Measurements from ENCODE around the gene SYNE1.
A peak's percentile ranks its signal among the peaks of the same experiment; 100 is the strongest.
"Not testable (repeated sequence)": the region's sequence is repeated elsewhere in the genome, so short reads cannot be mapped to it uniquely, and the experiment has no call there.

Gene SYNE1

DNA sequence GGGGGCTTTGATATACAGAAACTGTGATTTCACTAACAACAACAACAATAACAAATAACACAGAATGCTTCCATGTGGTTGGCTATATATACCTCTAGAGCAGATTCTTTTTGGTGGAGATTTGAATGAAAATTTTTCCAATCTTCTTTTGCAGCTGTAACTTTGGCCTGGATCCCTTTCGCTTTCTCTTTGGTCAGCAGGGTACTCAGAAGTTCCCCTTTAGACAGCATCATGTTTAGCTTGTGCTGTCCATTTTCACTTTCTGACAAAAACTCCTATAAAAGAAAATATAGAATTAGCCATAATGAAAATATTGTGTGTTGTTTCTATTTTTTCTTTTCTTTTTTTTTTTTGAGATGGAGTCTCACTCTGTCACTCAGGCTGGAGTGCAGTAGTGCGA is 264.2 kb downstream of the SYNE1 start:
- DNase-seq (ENCODE audit: low spot score) = no peak

- no peak for DNase-seq (ENCODE audit: low spot score)
Measured at GRCh38 chr6:152371775-152372174, 265.4 kb downstream of the SYNE1 start.

DNA sequence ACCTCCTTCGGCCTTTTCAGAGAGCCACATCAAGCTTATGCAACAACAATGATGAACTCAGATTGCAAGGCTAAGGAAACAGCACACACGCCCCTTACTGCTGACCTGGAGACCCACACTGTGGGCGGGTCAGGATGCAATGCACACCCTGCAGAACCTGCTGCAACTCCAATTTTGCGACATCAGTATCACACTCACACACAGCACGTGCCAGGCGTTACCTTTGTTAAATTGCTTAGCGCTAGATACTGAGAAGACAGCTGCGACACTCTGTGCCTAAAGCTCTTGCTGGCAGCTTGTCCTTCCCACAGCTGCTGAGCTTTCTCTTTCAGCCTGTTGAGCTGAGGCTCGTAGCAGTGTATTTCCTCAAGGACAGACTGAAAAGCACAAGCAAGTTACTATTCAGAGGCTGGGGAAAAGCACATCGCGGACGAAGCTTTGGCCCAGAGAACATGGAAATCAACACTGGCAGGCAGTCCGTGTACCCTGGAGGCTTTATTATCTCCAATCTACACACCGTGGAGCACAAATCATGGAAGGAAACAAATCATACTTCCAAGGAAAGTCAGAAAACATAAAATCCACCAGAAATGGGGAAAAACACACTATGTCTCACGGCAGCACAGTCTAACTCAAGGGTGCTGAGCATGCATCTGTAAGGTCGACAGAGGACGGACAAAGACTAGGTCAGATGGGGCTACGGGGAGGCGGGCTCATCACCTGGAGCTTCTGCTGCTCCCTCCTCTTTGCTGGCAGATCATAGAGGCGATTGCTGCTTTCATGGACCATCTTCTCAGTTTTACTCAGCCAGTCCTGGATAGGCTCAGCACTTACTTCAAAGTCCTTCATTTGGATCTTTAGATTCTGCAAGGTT is 268.2 kb downstream of the SYNE1 start:
- no peak for DNase-seq (ENCODE audit: low spot score)

- DNase-seq (ENCODE audit: low spot score) = no peak
Measured at GRCh38 chr6:152364866-152365265, 272.3 kb downstream of the SYNE1 start.

DNA sequence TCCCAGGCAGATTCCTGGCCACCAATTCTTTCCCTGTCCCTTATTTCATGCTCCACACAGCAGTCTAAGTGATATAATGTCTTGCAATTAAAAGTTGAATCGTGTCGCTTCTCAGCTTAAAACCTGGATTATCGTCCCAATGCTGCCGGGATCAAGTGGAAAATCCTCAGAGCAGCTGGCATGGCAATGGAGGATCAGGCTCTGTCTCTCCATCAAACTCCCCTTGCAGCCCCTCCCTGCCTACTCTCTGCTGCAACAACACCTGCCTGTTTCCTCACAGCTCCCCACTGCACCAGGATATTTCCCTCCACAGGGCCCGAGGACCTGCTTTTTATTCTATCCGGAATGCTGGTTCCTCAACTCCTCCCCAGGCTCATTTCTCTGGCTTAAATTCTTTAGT is 277.1 kb downstream of the SYNE1 start:
- no peak for DNase-seq (ENCODE audit: low spot score)

DNA sequence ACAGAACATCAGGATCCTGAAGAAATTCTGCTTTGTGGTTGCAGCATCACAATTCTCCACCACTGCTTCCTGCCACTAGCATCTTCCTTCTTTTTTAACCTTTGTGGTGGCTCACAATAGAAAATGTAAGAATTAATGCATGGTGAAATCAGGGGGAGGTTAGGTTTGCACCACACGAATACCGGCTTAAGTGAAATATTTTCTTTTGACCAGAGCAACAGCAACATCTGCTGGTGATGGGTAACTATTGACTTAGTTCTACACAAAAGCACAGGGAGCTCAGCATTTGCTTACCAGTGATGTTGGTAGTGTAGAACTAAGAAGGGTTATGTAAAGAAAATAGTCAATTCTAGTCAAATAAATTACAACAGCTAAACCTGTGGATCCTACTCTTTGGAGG is 280.5 kb downstream of the SYNE1 start:
- DNase-seq (ENCODE audit: low spot score) = peak; percentile 65

- no peak for DNase-seq (ENCODE audit: low spot score)
Measured at GRCh38 chr6:152356016-152356415, 281.1 kb downstream of the SYNE1 start.

GRCh38 chr6:152355166-152355565 is 282.0 kb downstream of the SYNE1 start:
- no peak for DNase-seq (ENCODE audit: low spot score)

DNA sequence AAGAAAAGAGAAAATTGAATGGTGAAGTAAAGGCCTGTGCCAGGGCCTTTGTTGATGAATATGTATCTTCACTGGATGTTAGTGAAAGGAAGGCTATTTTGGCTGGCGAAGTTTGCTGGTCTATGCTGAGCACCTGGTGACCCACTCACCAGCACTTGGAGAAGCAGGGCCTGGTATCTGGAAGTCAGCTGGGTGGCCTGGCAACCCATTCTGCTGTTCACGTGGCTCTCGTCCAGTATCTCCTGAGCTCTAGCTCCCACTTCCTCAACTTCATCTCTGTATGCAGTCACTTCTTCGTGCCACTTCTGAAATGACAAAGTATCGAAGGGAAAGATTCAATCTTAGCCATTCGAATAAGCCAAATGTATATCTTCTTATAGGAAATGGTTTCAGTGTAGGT is 283.7 kb downstream of the SYNE1 start:
- DNase-seq (ENCODE audit: low spot score) = no peak

DNA sequence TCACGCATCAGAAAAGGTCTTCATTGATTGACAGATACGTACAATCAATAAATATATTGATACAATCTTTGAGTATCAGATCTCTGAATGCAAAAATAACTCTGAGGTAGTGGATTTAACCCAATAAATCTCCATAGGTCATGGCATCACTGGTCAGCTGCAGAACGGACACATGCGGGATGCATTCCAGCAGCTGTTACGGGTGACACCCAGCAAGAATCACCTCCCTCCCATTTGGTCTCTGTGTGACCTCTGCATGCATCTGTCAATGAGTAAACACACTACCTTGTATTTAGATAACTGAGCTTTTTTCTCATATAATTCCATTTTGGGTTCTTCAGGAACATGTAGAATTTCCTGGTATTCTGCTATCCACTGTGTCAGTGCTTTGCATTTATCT is 285.4 kb downstream of the SYNE1 start:
- no peak for DNase-seq (ENCODE audit: low spot score)

GRCh38 chr6:152351110-152351509 is 286.1 kb downstream of the SYNE1 start:
- no peak for DNase-seq (ENCODE audit: low spot score)

- no peak for DNase-seq (ENCODE audit: low spot score)
Measured at GRCh38 chr6:152348116-152348515, 289.0 kb downstream of the SYNE1 start.

GRCh38 chr6:152343735-152344360 is 293.3 kb downstream of the SYNE1 start:
- DNase-seq (ENCODE audit: low spot score) = no peak

GRCh38 chr6:152341596-152341995 is 295.6 kb downstream of the SYNE1 start:
- no peak for DNase-seq (ENCODE audit: low spot score)

GRCh38 chr6:152338335-152339125 is 298.6 kb downstream of the SYNE1 start:
- no peak for DNase-seq (ENCODE audit: low spot score)

DNA sequence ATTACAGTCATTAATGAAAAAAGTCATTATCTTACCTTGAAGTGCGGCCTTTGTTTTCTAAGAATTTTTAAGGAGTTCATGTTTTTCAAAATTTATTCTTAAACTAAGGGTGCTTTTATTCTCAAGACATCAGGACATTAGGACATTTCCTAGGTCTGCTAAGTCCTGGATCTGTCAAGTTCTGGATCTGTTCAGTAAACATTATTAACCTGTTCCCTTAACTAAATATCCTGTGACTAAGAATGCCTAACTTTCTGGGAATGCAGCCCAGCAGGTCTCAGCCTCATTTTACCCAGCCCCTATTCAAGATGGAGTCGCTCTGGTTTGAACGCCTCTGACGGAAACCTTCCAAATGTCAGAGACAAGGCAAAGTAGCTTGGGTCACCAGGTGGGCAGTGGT is 302.6 kb downstream of the SYNE1 start:
- DNase-seq (ENCODE audit: low spot score) = no peak

DNA sequence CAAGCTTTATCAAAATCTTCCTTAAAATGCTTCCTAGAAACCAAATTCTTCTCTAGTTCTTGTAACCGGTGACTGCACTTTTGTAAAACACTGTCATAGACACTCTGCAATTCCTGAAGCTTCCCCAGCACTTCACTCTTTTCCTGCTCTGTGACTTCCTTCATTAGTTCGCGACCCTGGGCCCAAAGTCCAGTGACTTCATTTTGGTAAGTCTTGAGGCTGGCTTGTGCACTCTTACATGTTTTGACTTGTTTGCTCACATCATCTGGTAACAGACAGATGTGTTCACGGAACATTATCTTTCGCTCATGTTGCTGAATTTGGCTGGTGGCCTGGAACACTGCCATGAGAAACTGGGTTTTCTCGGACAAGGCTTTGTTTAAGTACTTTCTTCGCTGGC is 306.2 kb downstream of the SYNE1 start:
- no peak for DNase-seq (ENCODE audit: low spot score)

- no peak for DNase-seq (ENCODE audit: low spot score)
Measured at GRCh38 chr6:152329638-152330448, 307.3 kb downstream of the SYNE1 start.

- DNase-seq (ENCODE audit: low spot score) = not testable (repeated sequence)
Measured at GRCh38 chr6:152328200-152328599, 309.0 kb downstream of the SYNE1 start.

DNA sequence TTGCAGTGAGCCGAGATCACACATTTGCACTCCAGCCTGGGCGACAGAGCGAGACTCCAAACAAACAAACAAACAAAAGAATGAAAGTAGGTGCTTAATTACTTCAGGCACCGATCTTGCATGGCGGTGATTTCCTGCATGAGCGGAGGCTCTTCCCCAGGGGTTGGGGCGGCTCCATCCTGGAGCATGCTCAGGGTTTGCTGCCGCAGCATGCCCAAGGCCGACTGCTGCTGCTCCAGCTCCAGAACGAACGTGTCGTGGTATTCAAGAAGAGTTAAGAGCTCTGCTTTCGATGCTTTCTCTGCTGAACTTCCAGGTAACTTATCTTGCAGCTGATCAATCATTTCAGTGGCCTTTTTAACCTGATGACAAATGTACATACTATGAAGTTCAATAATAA is 313.8 kb downstream of the SYNE1 start:
- DNase-seq (ENCODE audit: low spot score) = no peak

DNA sequence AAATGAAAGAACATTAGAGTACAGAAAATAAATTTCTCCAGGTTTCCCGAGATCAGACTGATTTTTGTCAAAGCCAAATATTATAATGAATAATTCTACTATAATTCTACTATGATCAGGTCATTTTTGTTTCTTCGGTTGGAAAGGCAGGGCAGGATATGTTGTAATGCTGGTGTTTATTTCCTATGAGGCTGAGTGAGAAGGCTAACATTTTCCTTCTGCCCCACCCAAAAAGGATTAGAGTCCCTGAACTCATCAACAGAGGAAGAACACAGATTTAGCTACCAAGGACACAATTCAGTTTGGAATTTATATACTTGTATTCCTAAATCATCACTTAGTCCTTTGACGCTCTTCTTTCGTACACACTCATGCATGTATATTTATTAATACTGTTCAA is 318.9 kb downstream of the SYNE1 start:
- DNase-seq (ENCODE audit: low spot score) = no peak

DNA sequence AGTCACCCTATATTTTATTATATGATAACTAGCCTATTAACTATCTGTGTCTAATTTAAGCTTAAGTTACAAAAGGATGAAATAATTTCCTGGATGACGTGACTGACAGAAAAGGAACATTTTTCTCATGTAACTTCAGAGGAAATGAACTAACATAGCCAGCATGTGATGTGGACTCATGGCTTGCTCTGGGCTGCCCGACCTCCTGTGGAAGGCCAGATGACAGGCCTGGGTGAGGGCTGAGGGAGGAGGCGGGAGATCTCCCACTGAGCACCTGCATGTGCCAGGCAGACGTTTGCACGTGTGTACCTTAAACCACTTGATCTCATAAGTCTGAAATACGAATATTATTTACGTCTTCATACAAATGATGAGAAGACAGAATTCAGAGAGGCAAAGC is 321.1 kb downstream of the SYNE1 start:
- DNase-seq (ENCODE audit: low spot score) = peak; percentile 64
